HepG2 (cell line): ENCODE results near the gene CARS1. TPM values are rescaled to one million over a fixed set of nuclear protein-coding genes. Genes with fewer than 3 reads are reported as not detected.

Source experiments
- ATAC-seq: fragments of 200-7000 bp; cut with Tn5 transposase; 3 replicates; pipeline ENCODE4 v1.9.1; 2020; ENCODE audit warnings: mild to moderate bottlenecking, moderate library complexity
- BruUV-seq: library from RNA; stranded (reverse); fragments of 400-500 nt; replicated peaks from 2 replicates; lab custom pipeline; 2021; lab: Mats Ljungman, UMichigan
- CTCF ChIA-PET: fragments of 300-600 bp; formaldehyde crosslinking; extraction: SDS; loops from one replicate; lab custom pipeline; 2021; ENCODE audit warnings: low total read pairs, inconsistent platforms, low intra/inter-chr PET ratio; lab: Yijun Ruan, JAX
- POLR2A ChIA-PET: fragments of 350-600 bp; sonication (Branson Sonifier 250); formaldehyde crosslinking; loops from one replicate; lab custom pipeline; 2020; ENCODE audit warnings: antibody characterized with exemption, inconsistent platforms; lab: Yijun Ruan, JAX
- DNase-seq: peaks from one replicate; pipeline ENCODE4 v3.0.0-alpha.2; 2015; ENCODE audit warnings: low spot score
- FAIRE-seq: peaks from 3 replicates; lab custom pipeline; 2011; peaks lifted over from hg19 to GRCh38; lab: Jason Lieb, UNC
- H2AFZ ChIP-seq: one replicate; pipeline ENCODE4 v1.6.1; 2011; ENCODE audit warnings: low read length, inconsistent platforms
- H3K27ac ChIP-seq: fragments of 300-600 bp; 3 replicates; pipeline ENCODE4 v1.8.0; 2011; ENCODE audit warnings: mixed run types, mild to moderate bottlenecking, mixed read lengths, low read length, inconsistent platforms; ENCODE audit not compliant: insufficient read depth; ENCODE audit errors: extremely low read length
- H3K27me3 ChIP-seq, 2 experiments: fragments of 200-600 bp in 1 of 2; 2 replicates in 1 of 2; 3 replicates in 1 of 2; pipeline versions ENCODE4 v1.6.0 to v1.8.0; 2011; ENCODE audit warnings: low read length in 2 of 2, mild to moderate bottlenecking in 2 of 2, moderate library complexity in 2 of 2, inconsistent platforms in 1 of 2; ENCODE audit not compliant: insufficient read depth in 2 of 2, control insufficient read depth in 1 of 2
- H3K36me3 ChIP-seq, 2 experiments: fragments of 200-600 bp in 1 of 2; replicated peaks in 1 of 2; 2 replicates in 1 of 2; 3 replicates in 1 of 2; pipeline versions ENCODE4 v1.5.1 to v1.8.0; 2011; ENCODE audit warnings: low read length in 2 of 2, inconsistent platforms in 1 of 2; ENCODE audit not compliant: insufficient read depth in 2 of 2, control insufficient read depth in 1 of 2
- H3K4me1 ChIP-seq: 2 replicates; pipeline ENCODE4 v1.5.1; 2012; ENCODE audit warnings: low read length, inconsistent platforms; ENCODE audit not compliant: insufficient read depth
- H3K4me2 ChIP-seq: 2 replicates; pipeline ENCODE4 v1.6.0; 2011; ENCODE audit warnings: low read depth, low read length, inconsistent platforms
- H3K4me3 ChIP-seq, 3 experiments: fragments of 200-600 bp in 1 of 3; sonication (generic), shearing (Covaris generic) in 1 of 3; replicated peaks in 1 of 3; 2 replicates each; pipeline ENCODE4 v1.5.1; 2011 to 2016; ENCODE audit warnings: low read length in 3 of 3, inconsistent platforms in 2 of 3, low read depth in 2 of 3, mild to moderate bottlenecking in 2 of 3, control low read depth in 1 of 3, mixed read lengths in 1 of 3; ENCODE audit not compliant: insufficient read depth in 1 of 3
- H3K79me2 ChIP-seq: one replicate; pipeline ENCODE4 v1.6.1; 2011; ENCODE audit warnings: low read length, inconsistent platforms; ENCODE audit not compliant: insufficient read depth
- H3K9ac ChIP-seq: 2 replicates; pipeline ENCODE4 v1.6.0; 2011; ENCODE audit warnings: mild to moderate bottlenecking, low read depth, low read length, inconsistent platforms; ENCODE audit not compliant: insufficient read depth
- H3K9me3 ChIP-seq: 2 replicates; pipeline ENCODE4 v1.5.1; 2012; ENCODE audit warnings: mild to moderate bottlenecking, low read length
- H4K20me1 ChIP-seq: 2 replicates; pipeline ENCODE4 v1.6.0; 2011; ENCODE audit warnings: inconsistent platforms, mild to moderate bottlenecking, low read length, moderate library complexity; ENCODE audit not compliant: insufficient read depth
- MATR3 ChIP-seq: sonication (generic); formaldehyde crosslinking; IDR thresholded peaks from 2 replicates; pipeline ENCODE4 v1.4.0; 2020; ENCODE audit warnings: missing genetic modification reagents
- MTA1 ChIP-seq: sonication (generic); formaldehyde crosslinking; IDR thresholded peaks from 2 replicates; pipeline ENCODE4 v1.4.0; 2020; ENCODE audit warnings: missing genetic modification reagents, mild to moderate bottlenecking, borderline replicate concordance
- NBN ChIP-seq: fragments of 450-650 bp; conservative IDR thresholded peaks from 2 replicates; pipeline ENCODE4 v1.6.1; 2017
- PAX8 ChIP-seq: sonication (generic); formaldehyde crosslinking; IDR thresholded peaks from 2 replicates; pipeline ENCODE4 v1.8.0; 2022; ENCODE audit warnings: mild to moderate bottlenecking, missing genetic modification reagents, borderline replicate concordance
- ZNF33A ChIP-seq: sonication (generic); formaldehyde crosslinking; IDR thresholded peaks from 2 replicates; pipeline ENCODE4 v1.5.1; 2020; ENCODE audit warnings: missing genetic modification reagents, mild to moderate bottlenecking, moderate library complexity, borderline replicate concordance
- ZNF430 ChIP-seq: sonication (generic); formaldehyde crosslinking; IDR thresholded peaks from 2 replicates; pipeline ENCODE4 v1.9.0; 2021; ENCODE audit warnings: mild to moderate bottlenecking, missing genetic modification reagents
- ZNF589 ChIP-seq: sonication (generic); formaldehyde crosslinking; conservative IDR thresholded peaks from 2 replicates; pipeline ENCODE4 v1.8.0; 2022; ENCODE audit warnings: mild to moderate bottlenecking, moderate library complexity, missing genetic modification reagents
- ZNF772 ChIP-seq: sonication (generic); formaldehyde crosslinking; IDR thresholded peaks from 2 replicates; pipeline ENCODE4 v1.5.0; 2020; ENCODE audit warnings: mild to moderate bottlenecking, missing genetic modification reagents
- WGBS: methylation state at CpG from one replicate; pipeline ENCODE4 v1.1.6; 2017; ENCODE audit warnings: low lambda C conversion rate; 5-methylcytosine and 5-hydroxymethylcytosine counted together
- in situ Hi-C: cut with HindIII; loops from 2 replicates; pipeline ENCODE4 v1.10.0; 2017; ENCODE audit warnings: low pct_unique_long_range_greater_than_20kb; ENCODE audit not compliant: extremely low pct_ligation_motif_present
- intact Hi-C: fragments of 100-400 bp; cut with micrococcal nuclease; formaldehyde crosslinking; loops from one replicate; pipeline ENCODE4 v1.10.0; 2022; ENCODE audit not compliant: unreplicated experiment
- polyA plus RNA-seq, 8 experiments: library from polyadenylated mRNA; depleted of rRNA in 3 of 8; stranded (reverse) in 7 of 8; unstranded in 1 of 8; fragments of >200 nt; fragmentation: Illumina TruSeq in 4 of 8; extraction: Trizol in 4 of 8; gene quantifications; 2 replicates each; pipeline versions ENCODE4 v1.2.1 to v1.2.3, GENCODE V29; 2011 to 2016; ENCODE audit warnings: low read depth in 4 of 8, missing spikeins in 1 of 8, mixed read lengths in 1 of 8; ENCODE audit not compliant: insufficient read depth in 1 of 8
- total RNA-seq, 5 experiments: library from RNA; depleted of rRNA; stranded (reverse); fragments of >200 nt; fragmentation: Illumina TruSeq; extraction: Trizol; gene quantifications; 2 replicates each; pipeline ENCODE4 v1.2.3, GENCODE V29; 2016; ENCODE audit warnings: low read depth in 1 of 5
- TF ChIP-seq, protein P1 (sequence below): IDR thresholded peaks from 2 replicates; pipeline ENCODE4 v1.6.1; 2012; ENCODE audit warnings: low read length, improper control_type of control experiment
- TF ChIP-seq, protein P2 (sequence below): sonication (generic); formaldehyde crosslinking; IDR thresholded peaks from 2 replicates; pipeline ENCODE4 v1.4.0; 2020; ENCODE audit warnings: mild to moderate bottlenecking, missing genetic modification reagents

CARS1 gene
- total and polyA plus RNA-seq, 2 of the 13 experiments (the other 11 are each of a cell fraction or from before 2014, with no cell fraction given): 33.8 to 47.0 TPM

DNA sequence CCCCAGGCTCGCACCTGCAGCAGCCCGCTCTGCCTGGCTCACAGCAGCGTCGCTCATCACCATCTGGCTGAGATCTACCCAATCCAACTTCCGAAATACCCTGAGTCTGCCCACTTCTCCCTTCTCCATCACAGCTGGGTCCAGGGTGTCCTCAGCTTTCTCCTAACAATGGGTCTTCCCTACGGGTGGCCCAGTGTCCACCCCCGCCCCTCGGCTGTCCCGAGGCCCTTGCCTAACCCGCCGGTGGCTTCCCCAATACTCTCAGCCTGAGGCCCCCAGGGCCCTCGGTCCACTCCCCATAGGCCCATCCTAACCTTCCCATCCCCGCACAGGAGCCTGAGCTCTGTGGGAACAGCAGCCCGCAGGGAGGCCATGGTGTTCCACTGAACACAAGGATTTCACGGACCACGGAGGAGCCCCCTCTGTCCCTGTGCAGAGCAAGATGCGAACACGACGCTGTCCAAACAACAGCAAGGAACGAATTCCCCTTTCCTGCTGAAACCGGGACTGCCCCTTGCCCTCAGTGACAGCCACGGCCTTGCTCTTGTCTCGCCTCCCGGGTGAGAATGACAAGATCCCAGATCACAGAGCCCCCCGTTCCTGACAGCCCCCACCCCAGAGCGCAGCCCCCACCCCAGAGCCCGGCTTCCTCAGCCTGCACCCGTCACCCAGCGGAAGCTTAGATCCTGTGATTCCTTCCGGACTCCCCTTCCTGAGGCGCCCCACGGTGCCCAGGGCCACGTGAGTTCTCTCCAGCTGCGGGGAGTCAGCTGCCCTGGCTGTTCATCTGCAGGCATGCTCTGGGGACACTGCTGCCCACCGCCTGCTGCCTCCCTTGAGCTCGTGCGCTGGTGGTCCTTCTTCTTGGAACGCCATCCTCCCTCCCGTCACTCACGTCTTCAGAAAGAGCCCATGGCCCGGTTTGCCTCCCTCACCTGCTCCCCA is 48.8 kb upstream of the CARS1 start:
- no peak overlapping the region for H2AFZ ChIP-seq
- FAIRE-seq: no peak
- H3K9me3 ChIP-seq: no peaks in the 10 kb centered on the region
- no peak overlapping the region for H3K9ac ChIP-seq
- no peak overlapping the region for H3K27ac ChIP-seq
- H3K79me2 ChIP-seq: no peaks in the 10 kb centered on the region
- intact Hi-C loops (no loop called here), in situ Hi-C loops (loop anchor here (10.0 kb wide), 1 partner anchor 109 kb away; the partner anchor contains the start of gene MRGPRG)
- CTCF ChIA-PET: no interaction called here
- H3K4me3 ChIP-seq: no peak overlapping the region
- no peak for ATAC-seq
- peaks cover 20 to 69% of the 10 kb centered on the region in 2 experiments for H3K27me3 ChIP-seq
- no peaks in the 10 kb centered on the region for H4K20me1 ChIP-seq
- no peaks in the 10 kb centered on the region for H3K4me1 ChIP-seq
- BruUV-seq: no TSS peak
- no peak overlapping the region for H3K4me2 ChIP-seq
- no peak for DNase-seq
- no peak for TF ChIP-seq ZNF589 (CRISPR knock-in tag)
- TF ChIP-seq MTA1: no peak
- no peak for TF ChIP-seq ZNF33A (CRISPR knock-in tag)
- no peak for TF ChIP-seq ZNF772 (CRISPR knock-in tag)
- no peak for TF ChIP-seq NBN
- TF ChIP-seq PAX8 (CRISPR knock-in tag): no peak
- no peak for TF ChIP-seq ZNF430
- TF ChIP-seq, protein P1, sequence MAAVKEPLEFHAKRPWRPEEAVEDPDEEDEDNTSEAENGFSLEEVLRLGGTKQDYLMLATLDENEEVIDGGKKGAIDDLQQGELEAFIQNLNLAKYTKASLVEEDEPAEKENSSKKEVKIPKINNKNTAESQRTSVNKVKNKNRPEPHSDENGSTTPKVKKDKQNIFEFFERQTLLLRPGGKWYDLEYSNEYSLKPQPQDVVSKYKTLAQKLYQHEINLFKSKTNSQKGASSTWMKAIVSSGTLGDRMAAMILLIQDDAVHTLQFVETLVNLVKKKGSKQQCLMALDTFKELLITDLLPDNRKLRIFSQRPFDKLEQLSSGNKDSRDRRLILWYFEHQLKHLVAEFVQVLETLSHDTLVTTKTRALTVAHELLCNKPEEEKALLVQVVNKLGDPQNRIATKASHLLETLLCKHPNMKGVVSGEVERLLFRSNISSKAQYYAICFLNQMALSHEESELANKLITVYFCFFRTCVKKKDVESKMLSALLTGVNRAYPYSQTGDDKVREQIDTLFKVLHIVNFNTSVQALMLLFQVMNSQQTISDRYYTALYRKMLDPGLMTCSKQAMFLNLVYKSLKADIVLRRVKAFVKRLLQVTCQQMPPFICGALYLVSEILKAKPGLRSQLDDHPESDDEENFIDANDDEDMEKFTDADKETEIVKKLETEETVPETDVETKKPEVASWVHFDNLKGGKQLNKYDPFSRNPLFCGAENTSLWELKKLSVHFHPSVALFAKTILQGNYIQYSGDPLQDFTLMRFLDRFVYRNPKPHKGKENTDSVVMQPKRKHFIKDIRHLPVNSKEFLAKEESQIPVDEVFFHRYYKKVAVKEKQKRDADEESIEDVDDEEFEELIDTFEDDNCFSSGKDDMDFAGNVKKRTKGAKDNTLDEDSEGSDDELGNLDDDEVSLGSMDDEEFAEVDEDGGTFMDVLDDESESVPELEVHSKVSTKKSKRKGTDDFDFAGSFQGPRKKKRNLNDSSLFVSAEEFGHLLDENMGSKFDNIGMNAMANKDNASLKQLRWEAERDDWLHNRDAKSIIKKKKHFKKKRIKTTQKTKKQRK: no peak
- TF ChIP-seq, protein P2, sequence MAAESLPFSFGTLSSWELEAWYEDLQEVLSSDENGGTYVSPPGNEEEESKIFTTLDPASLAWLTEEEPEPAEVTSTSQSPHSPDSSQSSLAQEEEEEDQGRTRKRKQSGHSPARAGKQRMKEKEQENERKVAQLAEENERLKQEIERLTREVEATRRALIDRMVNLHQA (CRISPR knock-in tag): no peak
- no peak for TF ChIP-seq MATR3 (CRISPR knock-in tag)
- 21% methylated on average over 28 of the region's 41 CpGs for WGBS
- H3K36me3 ChIP-seq: no peaks in the 10 kb centered on the region
- POLR2A ChIA-PET: no interaction called here
